Thymus (tissue), 11 donors: ENCODE data around the gene CCDC9B. TPM values are rescaled to one million over a fixed set of nuclear protein-coding genes. Genes with fewer than 3 reads are reported as not detected.

Source experiments
- DNase-seq, 9 donors: peaks; one replicate each; pipeline ENCODE4 v3.0.0-alpha.2; 2013; ENCODE audit warnings: low spot score in 9 of 9, low read depth in 6 of 9, missing footprints in 1 of 9
- H3K27ac ChIP-seq, 2 donors: one replicate each; pipeline ENCODE4 v1.5.1; 2013; ENCODE audit warnings: control low read depth in 1 of 2, low read depth in 1 of 2, low read length in 1 of 2, mild to moderate bottlenecking in 1 of 2, moderate library complexity in 1 of 2
- H3K27me3 ChIP-seq, 2 donors: one replicate each; pipeline ENCODE4 v1.5.1; 2013; ENCODE audit warnings: low read length in 1 of 2; ENCODE audit not compliant: control insufficient read depth in 2 of 2, insufficient read depth in 1 of 2
- H3K36me3 ChIP-seq, 2 donors: one replicate each; pipeline ENCODE4 v1.5.1; 2013; ENCODE audit warnings: low read length in 1 of 2, mild to moderate bottlenecking in 1 of 2, moderate library complexity in 1 of 2; ENCODE audit not compliant: control insufficient read depth in 2 of 2, insufficient read depth in 2 of 2
- H3K4me1 ChIP-seq, 2 donors: one replicate each; pipeline ENCODE4 v1.5.1; 2013; ENCODE audit warnings: low read length in 2 of 2; ENCODE audit not compliant: control insufficient read depth in 2 of 2, insufficient read depth in 2 of 2
- H3K4me3 ChIP-seq, 2 donors: one replicate each; pipeline ENCODE4 v1.5.1; 2013; ENCODE audit warnings: low read length in 2 of 2, control low read depth in 1 of 2, mild to moderate bottlenecking in 1 of 2
- H3K9me3 ChIP-seq, 2 donors: one replicate each; pipeline ENCODE4 v1.5.1; 2013; ENCODE audit warnings: low read length in 1 of 2, mild to moderate bottlenecking in 1 of 2; ENCODE audit not compliant: control insufficient read depth in 2 of 2, insufficient read depth in 1 of 2
- WGBS: extraction: QIAGEN DNeasy Blood & Tissue Kit; methylation state at CpG from one replicate; pipeline ENCODE4 v1.1.7; 2013; 5-methylcytosine and 5-hydroxymethylcytosine counted together
- polyA plus RNA-seq: library from polyadenylated mRNA; stranded (reverse); fragments of 200-250 nt; gene quantifications from one replicate; pipeline ENCODE4 v1.2.3, GENCODE V29; 2013
- total RNA-seq: library from RNA; stranded (reverse); fragments of 120-200 nt; gene quantifications from one replicate; pipeline ENCODE4 v1.2.4, GENCODE V29; 2013
- donor health status: healthy.

Gene CCDC9B
- total and polyA plus RNA-seq, 2 donors: 0.28 to 3.6 TPM

- peaks cover 3 to 7% of the 10 kb centered on the region in 2 donors for H3K4me1 ChIP-seq
- no peak overlapping the region for H3K27ac ChIP-seq
- no peaks in the 10 kb centered on the region for H3K36me3 ChIP-seq
- no peak for DNase-seq
- H3K9me3 ChIP-seq: no peaks in the 10 kb centered on the region
- no peak overlapping the region for H3K4me3 ChIP-seq
- no peaks in the 10 kb centered on the region for H3K27me3 ChIP-seq
- WGBS: 89% methylated on average over 7 of the region's 7 CpGs
Observed at GRCh38 chr15:40342416-40343320, 1.9 kb upstream of the CCDC9B start.

GRCh38 chr15:40340038-40340739 lies 550 bp downstream of the CCDC9B start:
- WGBS: 94% methylated on average over 14 of the region's 14 CpGs

GRCh38 chr15:40339621-40339945 lies 1.2 kb downstream of the CCDC9B start:
- no peak for DNase-seq
- Histone ChIP-seq H3K27ac (no peak overlapping the region), H3K27me3 (no peaks in the 10 kb centered on the region), H3K9me3 (no peaks in the 10 kb centered on the region), H3K4me3 (no peak overlapping the region), H3K36me3 (no peaks in the 10 kb centered on the region), H3K4me1 (peaks cover 8 to 35% of the 10 kb centered on the region in 2 donors)
- 97% methylated on average over 7 of the region's 7 CpGs for WGBS

More at GRCh38 chr15:40340038-40340739, 550 bp downstream of the CCDC9B start:
- Histone ChIP-seq H3K4me1 (peaks cover 4 to 29% of the 10 kb centered on the region in 2 donors), H3K4me3 (no peak overlapping the region), H3K27ac (peak overlapping the region in 1 of 2 donors; percentile 59), H3K9me3 (no peaks in the 10 kb centered on the region), H3K36me3 (no peaks in the 10 kb centered on the region), H3K27me3 (no peaks in the 10 kb centered on the region)
- DNase-seq: no peak

GRCh38 chr15:40338921-40339620 lies 1.7 kb downstream of the CCDC9B start:
- no peak for DNase-seq

GRCh38 chr15:40338041-40338657 lies 2.6 kb downstream of the CCDC9B start:
- Histone ChIP-seq H3K27me3 (no peaks in the 10 kb centered on the region), H3K4me3 (no peak overlapping the region), H3K4me1 (peaks cover 20 to 49% of the 10 kb centered on the region in 2 donors), H3K9me3 (no peaks in the 10 kb centered on the region), H3K27ac (no peak overlapping the region), H3K36me3 (no peaks in the 10 kb centered on the region)
- 44% methylated on average over 11 of the region's 11 CpGs for WGBS
- DNase-seq: peak; percentile 47 to 87 (median 69)

More at GRCh38 chr15:40338921-40339620, 1.7 kb downstream of the CCDC9B start:
- Histone ChIP-seq H3K4me3 (no peak overlapping the region), H3K27ac (no peak overlapping the region), H3K36me3 (no peaks in the 10 kb centered on the region), H3K27me3 (no peaks in the 10 kb centered on the region), H3K4me1 (peaks cover 13 to 40% of the 10 kb centered on the region in 2 donors), H3K9me3 (no peaks in the 10 kb centered on the region)
- 95% methylated on average over 11 of the region's 11 CpGs for WGBS

- no peak overlapping the region for H3K4me3 ChIP-seq
- WGBS: 84% methylated on average over 19 of the region's 19 CpGs
- DNase-seq: no peak
Observed at GRCh38 chr15:40337597-40337996, 3.1 kb downstream of the CCDC9B start.

GRCh38 chr15:40336744-40337122 lies 4.0 kb downstream of the CCDC9B start:
- H3K4me3 ChIP-seq: no peak overlapping the region
- H3K27ac ChIP-seq: no peak overlapping the region
- peaks cover 20 to 62% of the 10 kb centered on the region in 2 donors for H3K4me1 ChIP-seq
- no peaks in the 10 kb centered on the region for H3K36me3 ChIP-seq
- H3K27me3 ChIP-seq: no peaks in the 10 kb centered on the region
- peaks cover 0 to 2% of the 10 kb centered on the region in 2 donors for H3K9me3 ChIP-seq
- DNase-seq: no peak
- whole genome bisulfite sequencing: 28% methylated on average over 5 of the region's 5 CpGs

More at GRCh38 chr15:40337597-40337996, 3.1 kb downstream of the CCDC9B start:
- H3K27ac ChIP-seq: no peak overlapping the region
- no peaks in the 10 kb centered on the region for H3K27me3 ChIP-seq
- peaks cover 0 to 2% of the 10 kb centered on the region in 2 donors for H3K9me3 ChIP-seq
- peaks cover 20 to 54% of the 10 kb centered on the region in 2 donors for H3K4me1 ChIP-seq
- no peaks in the 10 kb centered on the region for H3K36me3 ChIP-seq

GRCh38 chr15:40335938-40336743 lies 4.6 kb downstream of the CCDC9B start:
- peaks cover 0 to 2% of the 10 kb centered on the region in 2 donors for H3K9me3 ChIP-seq
- 84% methylated on average over 13 of the region's 13 CpGs for WGBS
- H3K27me3 ChIP-seq: no peaks in the 10 kb centered on the region
- H3K4me1 ChIP-seq: peaks cover 20 to 65% of the 10 kb centered on the region in 2 donors
- no peak overlapping the region for H3K27ac ChIP-seq
- H3K4me3 ChIP-seq: no peak overlapping the region
- H3K36me3 ChIP-seq: no peaks in the 10 kb centered on the region
- no peak for DNase-seq
